Measurements from ENCODE around the gene COPS2.

The COPS2 gene

GRCh38 chr15:49148298-49148697 is 7.1 kb downstream of the COPS2 start:
- no peak overlapping the region for H3K27ac Mint-ChIP-seq
- H3K36me3 Mint-ChIP-seq (ENCODE audit: low read depth) = peaks cover 27% of the 10 kb centered on the region
- intact Hi-C loops (cut with micrococcal nuclease) = loop anchor here (5.0 kb wide), 1 partner anchor 286 kb away; no protein-coding TSS in a partner anchor
- H3K9me3 Mint-ChIP-seq = no peaks in the 10 kb centered on the region
- peaks cover 33% of the 10 kb centered on the region for H3K4me1 Mint-ChIP-seq (ENCODE audit: low read depth)
- no peaks in the 10 kb centered on the region for H3K27me3 Mint-ChIP-seq
- H3K4me3 Mint-ChIP-seq = no peak overlapping the region

DNA sequence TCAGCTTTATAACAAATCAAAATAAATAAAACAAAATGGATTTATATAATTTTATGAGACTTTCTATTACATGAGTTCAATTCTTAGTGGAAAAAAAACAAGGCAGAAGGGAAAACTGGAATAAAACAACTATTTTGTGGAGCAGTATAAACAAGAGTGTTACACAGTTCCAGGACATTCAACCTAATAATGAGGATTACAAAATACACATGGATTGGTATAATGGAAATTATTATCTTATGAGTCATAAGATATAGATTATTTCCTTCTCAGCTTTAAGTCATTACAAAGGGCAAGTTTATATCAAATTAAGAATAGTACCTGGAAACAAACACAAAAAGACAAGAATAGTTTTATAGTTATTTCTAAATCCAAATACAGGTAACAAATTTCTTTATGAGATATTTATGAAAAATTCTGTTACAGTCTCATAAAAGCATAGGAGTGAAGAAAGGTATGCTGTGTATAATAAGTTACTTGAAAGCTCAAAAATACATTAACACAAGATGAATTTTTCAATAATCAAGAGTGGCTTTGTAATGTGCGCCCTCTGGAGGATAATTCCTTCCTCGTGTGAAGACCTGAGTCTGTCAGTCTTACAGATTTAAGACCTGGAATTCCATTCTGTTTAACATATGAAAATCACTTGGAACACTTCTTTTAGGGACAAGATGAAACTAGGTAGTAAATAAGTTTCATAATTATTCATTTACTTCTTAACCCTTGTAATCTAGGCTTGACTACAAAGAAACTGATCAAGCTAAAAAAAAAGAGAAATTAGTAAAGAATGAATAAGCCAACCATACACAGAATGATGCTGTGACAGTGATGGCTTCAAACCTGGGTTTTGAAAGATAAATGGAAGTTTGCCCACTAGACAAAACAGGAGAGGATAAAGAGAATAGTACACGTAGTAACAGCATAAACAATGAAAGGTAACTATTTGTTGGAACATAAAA is 9.5 kb downstream of the COPS2 start:
- peaks cover 28% of the 10 kb centered on the region for H3K4me1 Mint-ChIP-seq (ENCODE audit: low read depth)
- no peak overlapping the region for H3K4me3 Mint-ChIP-seq
- no peak overlapping the region for H3K27ac Mint-ChIP-seq
- H3K36me3 Mint-ChIP-seq (ENCODE audit: low read depth) = peaks cover 47% of the 10 kb centered on the region
- H3K9me3 Mint-ChIP-seq = no peaks in the 10 kb centered on the region
- intact Hi-C loops (cut with micrococcal nuclease) = loop anchor here (5.0 kb wide), 1 partner anchor 284 kb away; no protein-coding TSS in a partner anchor
- H3K27me3 Mint-ChIP-seq = no peaks in the 10 kb centered on the region

GRCh38 chr15:49137861-49138260 is 17.5 kb downstream of the COPS2 start:
- peaks cover 89% of the 10 kb centered on the region for H3K36me3 Mint-ChIP-seq (ENCODE audit: low read depth)
- H3K4me3 Mint-ChIP-seq = no peak overlapping the region
- H3K4me1 Mint-ChIP-seq (ENCODE audit: low read depth) = no peaks in the 10 kb centered on the region
- H3K27me3 Mint-ChIP-seq = no peaks in the 10 kb centered on the region
- H3K9me3 Mint-ChIP-seq = no peaks in the 10 kb centered on the region
- intact Hi-C loops (cut with micrococcal nuclease) = loop anchor here (10.0 kb wide), 1 partner anchor 103 kb away; no protein-coding TSS in a partner anchor
- no peak overlapping the region for H3K27ac Mint-ChIP-seq

DNA sequence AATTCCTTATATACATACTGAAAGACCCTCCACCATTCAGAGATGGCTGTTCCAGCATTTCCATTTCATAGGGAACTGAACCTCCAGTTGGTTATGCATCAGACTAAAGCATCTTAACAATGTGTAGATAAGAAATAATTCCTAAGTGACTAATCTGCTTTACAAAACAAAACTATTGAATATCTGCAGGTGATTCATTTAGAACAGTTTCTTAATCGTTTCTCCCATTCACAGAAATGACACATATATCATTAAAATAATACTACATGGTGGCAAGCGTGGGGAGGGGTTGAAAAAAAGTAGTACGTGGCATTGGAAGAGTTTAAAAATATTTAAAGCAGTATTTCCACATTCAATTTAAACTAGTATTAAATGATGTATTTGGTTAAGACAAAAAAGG is 19.5 kb downstream of the COPS2 start:
- H3K27ac Mint-ChIP-seq = no peak overlapping the region
- H3K36me3 Mint-ChIP-seq (ENCODE audit: low read depth) = peaks cover 74% of the 10 kb centered on the region
- no peaks in the 10 kb centered on the region for H3K4me1 Mint-ChIP-seq (ENCODE audit: low read depth)
- intact Hi-C loops (cut with micrococcal nuclease) = loop anchor here (10.0 kb wide), 1 partner anchor 101 kb away; no protein-coding TSS in a partner anchor
- H3K27me3 Mint-ChIP-seq = no peaks in the 10 kb centered on the region
- no peaks in the 10 kb centered on the region for H3K9me3 Mint-ChIP-seq
- no peak overlapping the region for H3K4me3 Mint-ChIP-seq

DNA sequence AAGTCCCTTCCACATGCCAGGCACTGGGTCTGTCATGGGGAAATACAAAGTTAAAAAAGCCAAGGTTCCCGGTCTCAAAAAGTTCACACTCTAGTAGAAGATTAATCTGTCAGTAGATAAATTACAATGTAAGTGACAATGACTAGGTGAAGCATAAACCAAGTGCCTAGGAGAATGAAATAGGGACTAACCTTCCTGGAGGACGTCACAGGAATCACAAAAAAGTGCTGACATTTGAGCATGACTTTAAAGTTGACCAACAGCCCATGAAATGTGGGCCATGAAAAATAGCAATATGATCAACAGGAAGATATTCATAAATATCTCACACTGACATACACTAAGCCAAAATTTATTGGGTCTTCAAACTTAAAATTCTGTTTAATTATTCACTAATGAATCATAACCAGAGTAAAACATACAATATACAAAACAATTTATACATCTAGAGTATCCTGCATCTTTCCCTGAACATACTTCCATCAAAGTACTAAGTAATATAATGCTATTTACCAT is 20.0 kb downstream of the COPS2 start:
- Mint-ChIP-seq H3K4me1 (ENCODE audit: low read depth) (no peaks in the 10 kb centered on the region), H3K36me3 (ENCODE audit: low read depth) (peaks cover 72% of the 10 kb centered on the region), H3K27me3 (no peaks in the 10 kb centered on the region), H3K27ac (no peak overlapping the region), H3K9me3 (no peaks in the 10 kb centered on the region), H3K4me3 (no peak overlapping the region)
- intact Hi-C loops (cut with micrococcal nuclease) = loop anchor here (10.0 kb wide), 1 partner anchor 101 kb away; no protein-coding TSS in a partner anchor

GRCh38 chr15:49134683-49135341 is 20.6 kb downstream of the COPS2 start:
- no peaks in the 10 kb centered on the region for H3K9me3 Mint-ChIP-seq
- no peak overlapping the region for H3K27ac Mint-ChIP-seq
- no peaks in the 10 kb centered on the region for H3K27me3 Mint-ChIP-seq
- intact Hi-C loops (cut with micrococcal nuclease) = loop anchor here (10.0 kb wide), 1 partner anchor 100 kb away; no protein-coding TSS in a partner anchor
- no peaks in the 10 kb centered on the region for H3K4me1 Mint-ChIP-seq (ENCODE audit: low read depth)
- H3K36me3 Mint-ChIP-seq (ENCODE audit: low read depth) = peaks cover 72% of the 10 kb centered on the region
- no peak overlapping the region for H3K4me3 Mint-ChIP-seq

GRCh38 chr15:49131403-49131802 is 24.0 kb downstream of the COPS2 start:
- Mint-ChIP-seq H3K36me3 (ENCODE audit: low read depth) (peaks cover 75% of the 10 kb centered on the region), H3K27ac (no peak overlapping the region), H3K9me3 (no peaks in the 10 kb centered on the region), H3K4me3 (no peak overlapping the region), H3K4me1 (ENCODE audit: low read depth) (no peaks in the 10 kb centered on the region), H3K27me3 (no peaks in the 10 kb centered on the region)
- intact Hi-C loops (cut with micrococcal nuclease) = loop anchor here (10.0 kb wide), 1 partner anchor 97 kb away; no protein-coding TSS in a partner anchor

DNA sequence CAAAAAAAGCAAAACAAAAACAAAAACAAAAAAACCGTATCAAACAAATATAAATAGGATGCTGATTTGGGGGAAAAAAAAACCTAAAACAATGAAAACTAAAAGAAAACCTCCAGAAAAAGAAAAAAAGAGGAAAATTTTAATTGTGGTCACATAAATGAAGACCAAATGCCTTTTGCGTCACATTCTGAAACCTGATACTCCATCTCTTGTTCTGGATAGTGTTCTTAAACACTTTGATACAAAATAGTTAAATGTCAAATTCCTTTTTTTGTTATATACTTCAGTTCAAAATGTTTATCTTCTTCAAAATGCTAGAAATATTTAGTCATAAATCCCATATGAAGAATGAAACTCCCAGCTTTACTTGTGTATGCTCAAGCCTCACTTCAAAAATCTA is 31.0 kb downstream of the COPS2 start:
- Mint-ChIP-seq H3K36me3 (ENCODE audit: low read depth) (peaks cover 32% of the 10 kb centered on the region), H3K4me3 (no peak overlapping the region), H3K4me1 (ENCODE audit: low read depth) (no peaks in the 10 kb centered on the region), H3K27ac (no peak overlapping the region), H3K9me3 (no peaks in the 10 kb centered on the region), H3K27me3 (no peaks in the 10 kb centered on the region)
- intact Hi-C loops (cut with micrococcal nuclease) = loop anchor here (10.0 kb wide), 1 partner anchor 110 kb away; no protein-coding TSS in a partner anchor

- no peaks in the 10 kb centered on the region for H3K9me3 Mint-ChIP-seq
- H3K27ac Mint-ChIP-seq = no peak overlapping the region
- H3K4me3 Mint-ChIP-seq = no peak overlapping the region
- H3K36me3 Mint-ChIP-seq (ENCODE audit: low read depth) = peaks cover 18% of the 10 kb centered on the region
- intact Hi-C loops (cut with micrococcal nuclease) = loop anchor here (10.0 kb wide), 1 partner anchor 108 kb away; no protein-coding TSS in a partner anchor
- no peaks in the 10 kb centered on the region for H3K27me3 Mint-ChIP-seq
- no peaks in the 10 kb centered on the region for H3K4me1 Mint-ChIP-seq (ENCODE audit: low read depth)
Observed at GRCh38 chr15:49122541-49123062, 32.8 kb downstream of the COPS2 start.

- H3K36me3 Mint-ChIP-seq (ENCODE audit: low read depth) = peaks cover 14% of the 10 kb centered on the region
- no peak overlapping the region for H3K27ac Mint-ChIP-seq
- no peaks in the 10 kb centered on the region for H3K4me1 Mint-ChIP-seq (ENCODE audit: low read depth)
- H3K27me3 Mint-ChIP-seq = no peaks in the 10 kb centered on the region
- intact Hi-C loops (cut with micrococcal nuclease) = loop anchor here (10.0 kb wide), 1 partner anchor 107 kb away; no protein-coding TSS in a partner anchor
- H3K9me3 Mint-ChIP-seq = no peaks in the 10 kb centered on the region
- no peak overlapping the region for H3K4me3 Mint-ChIP-seq
Observed at GRCh38 chr15:49121901-49122300, 33.5 kb downstream of the COPS2 start.

- peaks cover 19% of the 10 kb centered on the region for H3K36me3 Mint-ChIP-seq (ENCODE audit: low read depth)
- intact Hi-C loops (cut with micrococcal nuclease) = loop anchor here (10.0 kb wide), 1 partner anchor 106 kb away; no protein-coding TSS in a partner anchor
Observed at GRCh38 chr15:49120832-49121231, 34.6 kb downstream of the COPS2 start.

GRCh38 chr15:49116108-49116857 is 39.1 kb downstream of the COPS2 start:
- no peaks in the 10 kb centered on the region for H3K4me1 Mint-ChIP-seq (ENCODE audit: low read depth)
- H3K27ac Mint-ChIP-seq = no peak overlapping the region
- peaks cover 23% of the 10 kb centered on the region for H3K9me3 Mint-ChIP-seq
- intact Hi-C loops (cut with micrococcal nuclease) = no loop called here
- no peaks in the 10 kb centered on the region for H3K27me3 Mint-ChIP-seq
- peaks cover 54% of the 10 kb centered on the region for H3K36me3 Mint-ChIP-seq (ENCODE audit: low read depth)
- no peak overlapping the region for H3K4me3 Mint-ChIP-seq

More at GRCh38 chr15:49120832-49121231, 34.6 kb downstream of the COPS2 start:
- no peaks in the 10 kb centered on the region for H3K9me3 Mint-ChIP-seq
- no peak overlapping the region for H3K27ac Mint-ChIP-seq
- H3K27me3 Mint-ChIP-seq = no peaks in the 10 kb centered on the region
- H3K4me3 Mint-ChIP-seq = no peak overlapping the region
- no peaks in the 10 kb centered on the region for H3K4me1 Mint-ChIP-seq (ENCODE audit: low read depth)

GRCh38 chr15:49115062-49115461 is 40.3 kb downstream of the COPS2 start:
- intact Hi-C loops (cut with micrococcal nuclease) = no loop called here
- Mint-ChIP-seq H3K36me3 (ENCODE audit: low read depth) (peaks cover 63% of the 10 kb centered on the region), H3K4me3 (no peak overlapping the region), H3K27me3 (no peaks in the 10 kb centered on the region), H3K27ac (no peak overlapping the region), H3K9me3 (peaks cover 23% of the 10 kb centered on the region), H3K4me1 (ENCODE audit: low read depth) (no peaks in the 10 kb centered on the region)
